ENCODE data around the gene KIAA0586. TPM values are rescaled to one million over a fixed set of nuclear protein-coding genes. Genes with fewer than 3 reads are reported as not detected.

The KIAA0586 gene
- total RNA-seq, 1 experiment from 2014 or later = 25.7 TPM

- RAD21 ChIA-PET (ENCODE audit: low non-redundant PET in 1 of 2, low total read pairs in 2 of 2, uncharacterized antibody in 2 of 2, unreplicated experiment in 2 of 2) = no interaction called here
- Histone ChIP-seq H3K27me3 (ENCODE audit: insufficient read depth, low read length) (no peaks in the 10 kb centered on the region), H3K9me2 (ENCODE audit: insufficient read depth) (no peaks in the 10 kb centered on the region), H3K9ac (ENCODE audit: low read length) (no peak overlapping the region), H3K27ac (ENCODE audit: low read depth, low read length) (no peak overlapping the region), H2AFZ (ENCODE audit: low read depth, low read length, poor library complexity, severe bottlenecking) (no peak overlapping the region), H3K36me3 (ENCODE audit: control insufficient read depth in 1 of 2, insufficient read depth in 2 of 2, low read length in 2 of 2) (no peaks in the 10 kb centered on the region), H3K4me3 (replicated peaks in 1 of 2; ENCODE audit: low read depth in 1 of 2, low read length in 2 of 2) (no peak overlapping the region), H3K4me1 (ENCODE audit: control insufficient read depth in 1 of 2, insufficient read depth in 2 of 2, low read length in 2 of 2) (no peaks in the 10 kb centered on the region), H3K79me2 (ENCODE audit: insufficient read depth, low read length) (no peaks in the 10 kb centered on the region), H3K9me3 (ENCODE audit: control insufficient read depth in 1 of 2, insufficient read depth in 1 of 2, low read depth in 1 of 2, low read length in 2 of 2) (no peaks in the 10 kb centered on the region), H4K20me1 (ENCODE audit: insufficient read depth) (no peaks in the 10 kb centered on the region), H3K4me2 (ENCODE audit: low read length) (no peak overlapping the region)
- ATAC-seq (no peak), DNase-seq (ENCODE audit: low read depth, low spot score) (no peak)
- CTCF ChIA-PET = no interaction called here
- POLR2A ChIA-PET = no interaction called here
- intact Hi-C loops (cut with micrococcal nuclease) = no loop called here
- TF ChIP-seq ZFX (IDR thresholded peaks at IDR 0.05) (no peak), RAD21 (IDR thresholded peaks at IDR 0.05; ENCODE audit: low read depth) (no peak), EGR1 (IDR thresholded peaks at IDR 0.05; ENCODE audit: low read depth) (no peak), CBX3 (IDR thresholded peaks at IDR 0.05; ENCODE audit: low read depth) (no peak), SIN3A (IDR thresholded peaks at IDR 0.05; ENCODE audit: low read depth) (no peak), POLR2AphosphoS5 (IDR thresholded peaks at IDR 0.05; ENCODE audit: low read depth, low read length) (no peak), MAX (IDR thresholded peaks at IDR 0.05) (no peak), EZH2phosphoT487 (IDR thresholded peaks at IDR 0.05; ENCODE audit: borderline replicate concordance) (no peak), CEBPB (IDR thresholded peaks at IDR 0.05; ENCODE audit: low read depth) (no peak), CTCF (IDR thresholded peaks at IDR 0.05 in 2 of 3, conservative IDR thresholded peaks at IDR 0.05 in 1 of 3; ENCODE audit: borderline replicate concordance in 1 of 3, insufficient read depth in 1 of 3, low read depth in 2 of 3, low read length in 2 of 3) (no peak), YY1 (IDR thresholded peaks at IDR 0.05; ENCODE audit: extremely low read depth, insufficient replicate concordance, low read depth, low read length) (no peak), JUND (IDR thresholded peaks at IDR 0.05) (no peak)
- TF ChIP-seq, protein P1, sequence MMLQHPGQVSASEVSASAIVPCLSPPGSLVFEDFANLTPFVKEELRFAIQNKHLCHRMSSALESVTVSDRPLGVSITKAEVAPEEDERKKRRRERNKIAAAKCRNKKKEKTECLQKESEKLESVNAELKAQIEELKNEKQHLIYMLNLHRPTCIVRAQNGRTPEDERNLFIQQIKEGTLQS (IDR thresholded peaks at IDR 0.05) = no peak
- BruUV-seq (replicated peaks) = no TSS peak
These were observed 171.4 kb downstream of the KIAA0586 start for GRCh38 chr14:58598804-58599525.

Data from HCT116 (cell line).